Activated CD4-positive, alpha-beta T cell treated with anti-CD3 and anti-CD28 coated beads for 36 hours (primary cell): ENCODE data around the gene SECTM1. TPM values are rescaled to one million over a fixed set of nuclear protein-coding genes. Genes with fewer than 3 reads are reported as not detected.

Source experiments
- ATAC-seq: fragments of 200-7000 bp; cut with Tn5 transposase; one replicate; pipeline ENCODE4 v1.10.0; 2021; ENCODE audit warnings: mild to moderate bottlenecking, moderate library complexity
- CTCF ChIA-PET: fragments of 350-600 bp; sonication (Branson Sonifier 250); formaldehyde crosslinking; loops from one replicate; lab custom pipeline; 2021; ENCODE audit warnings: antibody characterized with exemption; lab: Charles Lee
- POLR2A ChIA-PET: fragments of 350-600 bp; sonication (Branson Sonifier 250); formaldehyde crosslinking; loops from one replicate; lab custom pipeline; 2021; ENCODE audit warnings: antibody characterized with exemption, inconsistent platforms; lab: Charles Lee
- DNase-seq: peaks from one replicate; pipeline ENCODE4 v3.0.0-alpha.2; 2020
- H3K27ac Mint-ChIP-seq: one replicate; pipeline ENCODE4 v1.8.0; 2021; ENCODE audit warnings: mixed read lengths
- H3K27me3 Mint-ChIP-seq: one replicate; pipeline ENCODE4 v1.8.0; 2021; ENCODE audit warnings: mixed read lengths
- H3K36me3 Mint-ChIP-seq: one replicate; pipeline ENCODE4 v1.8.0; 2021; ENCODE audit warnings: low read depth, mixed read lengths
- H3K4me1 Mint-ChIP-seq: one replicate; pipeline ENCODE4 v1.8.0; 2021; ENCODE audit warnings: mixed read lengths
- H3K4me3 Mint-ChIP-seq: one replicate; pipeline ENCODE4 v1.8.0; 2021; ENCODE audit warnings: mild to moderate bottlenecking, moderate library complexity, mixed read lengths
- H3K9me3 Mint-ChIP-seq: one replicate; pipeline ENCODE4 v1.8.0; 2021; ENCODE audit warnings: low read depth, mixed read lengths
- intact Hi-C, 2 experiments: fragments of 100-400 bp; cut with DNase I in 1 of 2; cut with micrococcal nuclease in 1 of 2; formaldehyde crosslinking; loops; one replicate each; pipeline versions ENCODE4 v1.14.2 to v1.15.1; 2022 to 2024; cut with DNase I, micrococcal nuclease
- total RNA-seq, 2 experiments: library from RNA; stranded (reverse); gene quantifications; one replicate each; pipeline ENCODE4 v1.2.3, GENCODE V29; 2021

The SECTM1 gene
- total RNA-seq, 2 experiments from 2014 or later: 9.0 to 10.9 TPM

GRCh38 chr17:82323514-82324234 is 9.9 kb downstream of the SECTM1 start:
- CTCF ChIA-PET: no interaction called here
- peak overlapping the region; percentile 77 for H3K27ac Mint-ChIP-seq

GRCh38 chr17:82322526-82323453 is 10.8 kb downstream of the SECTM1 start:
- no peak for ATAC-seq
- peaks cover 33% of the 10 kb centered on the region for H3K36me3 Mint-ChIP-seq
- ChIA-PET CTCF (interaction anchor here (0.7 to 1.9 kb wide), 5 partner anchors 10 to 81 kb away, joined by 3 to 11 read pairs (median 3); partner anchors contain the start of gene SECTM1), POLR2A (interaction anchor here (0.7 to 3.2 kb wide), 5 partner anchors 8 to 51 kb away, joined by 3 to 62 read pairs (median 3); no protein-coding TSS in a partner anchor)
- intact Hi-C loops: loop anchor here in 1 of 2 experiments (10.0 kb wide), 1 partner anchor 288 kb away; the partner anchor contains the start of genes DCXR and RAC3
- DNase-seq: peak; percentile 9
- peaks cover 25% of the 10 kb centered on the region for H3K4me1 Mint-ChIP-seq
- no peaks in the 10 kb centered on the region for H3K27me3 Mint-ChIP-seq
- H3K9me3 Mint-ChIP-seq: no peaks in the 10 kb centered on the region
- no peak overlapping the region for H3K4me3 Mint-ChIP-seq
- peak overlapping the region; percentile 37 for H3K27ac Mint-ChIP-seq

More at GRCh38 chr17:82323514-82324234, 9.9 kb downstream of the SECTM1 start:
- intact Hi-C loops: loop anchor here in 1 of 2 experiments (10.0 kb wide), 1 partner anchor 289 kb away; the partner anchor contains the start of genes DCXR and RAC3
- ATAC-seq (no peak), DNase-seq (peak; percentile 30)
- peaks cover 33% of the 10 kb centered on the region for H3K36me3 Mint-ChIP-seq
- no peak overlapping the region for H3K4me3 Mint-ChIP-seq
- H3K27me3 Mint-ChIP-seq: no peaks in the 10 kb centered on the region
- POLR2A ChIA-PET: interaction anchor here (1.1 kb wide), 1 partner anchor 52 kb away, joined by 3 read pairs; no protein-coding TSS in a partner anchor
- H3K4me1 Mint-ChIP-seq: peaks cover 25% of the 10 kb centered on the region
- no peaks in the 10 kb centered on the region for H3K9me3 Mint-ChIP-seq

- Mint-ChIP-seq H3K27ac (no peak overlapping the region), H3K4me3 (no peak overlapping the region), H3K36me3 (peaks cover 33% of the 10 kb centered on the region), H3K9me3 (no peaks in the 10 kb centered on the region), H3K27me3 (no peaks in the 10 kb centered on the region), H3K4me1 (peaks cover 25% of the 10 kb centered on the region)
- peak; percentile 9 for ATAC-seq
- intact Hi-C loops: loop anchor here (1.0 to 10.0 kb wide), 9 partner anchors 16 to 287 kb away; partner anchors contain the start of genes CSNK1D (in 1 of the 2), DCXR (in 1 of the 2) and RAC3 (in 1 of the 2)
- CTCF ChIA-PET: interaction anchor here (0.7 to 1.9 kb wide), 7 partner anchors 11 to 80 kb away, joined by 3 to 11 read pairs (median 3); partner anchors contain the start of gene SECTM1
- peak; percentile 62 for DNase-seq
- POLR2A ChIA-PET: interaction anchor here (0.7 to 3.2 kb wide), 5 partner anchors 9 to 24 kb away, joined by 3 to 62 read pairs (median 6); partner anchors contain the start of gene SECTM1
Observed at GRCh38 chr17:82321947-82322466, 11.6 kb downstream of the SECTM1 start.

GRCh38 chr17:82320956-82321927 is 12.3 kb downstream of the SECTM1 start:
- intact Hi-C loops: loop anchor here (1.0 to 10.0 kb wide), 9 partner anchors 15 to 286 kb away; partner anchors contain the start of genes CSNK1D (in 1 of the 2), DCXR (in 1 of the 2) and RAC3 (in 1 of the 2)
- ChIA-PET POLR2A (interaction anchor here (0.8 to 3.2 kb wide), 7 partner anchors 9 to 223 kb away, joined by 3 to 62 read pairs (median 6); partner anchors contain the start of gene SECTM1), CTCF (interaction anchor here (0.6 to 2.0 kb wide), 19 partner anchors 8 to 1956 kb away, joined by 3 to 23 read pairs (median 4); partner anchors contain the start of gene SECTM1)
- Mint-ChIP-seq H3K36me3 (peaks cover 40% of the 10 kb centered on the region), H3K4me1 (peaks cover 25% of the 10 kb centered on the region), H3K27me3 (no peaks in the 10 kb centered on the region), H3K4me3 (no peak overlapping the region), H3K27ac (no peak overlapping the region), H3K9me3 (no peaks in the 10 kb centered on the region)
- DNase-seq (peak; percentile 91), ATAC-seq (peak; percentile 24)

- CTCF ChIA-PET: interaction anchor here (0.6 to 2.0 kb wide), 16 partner anchors 7 to 1955 kb away, joined by 3 to 23 read pairs (median 4); partner anchors contain the start of gene SECTM1
- no peak for ATAC-seq
- H3K9me3 Mint-ChIP-seq: no peaks in the 10 kb centered on the region
- H3K27ac Mint-ChIP-seq: no peak overlapping the region
- no peaks in the 10 kb centered on the region for H3K27me3 Mint-ChIP-seq
- H3K4me3 Mint-ChIP-seq: no peak overlapping the region
- POLR2A ChIA-PET: interaction anchor here (0.8 to 3.2 kb wide), 9 partner anchors 8 to 285 kb away, joined by 3 to 62 read pairs (median 6); partner anchors contain the start of gene SECTM1
- peak; percentile 21 for DNase-seq
- H3K4me1 Mint-ChIP-seq: peaks cover 25% of the 10 kb centered on the region
- intact Hi-C loops: loop anchor here in 1 of 2 experiments (2.0 to 10.0 kb wide), 2 partner anchors 83 to 285 kb away; partner anchors contain the start of genes DCXR and RAC3
- H3K36me3 Mint-ChIP-seq: peaks cover 49% of the 10 kb centered on the region
Observed at GRCh38 chr17:82320140-82320840, 13.3 kb downstream of the SECTM1 start.

- ChIA-PET CTCF (interaction anchor here (2.0 kb wide), 1 partner anchor 18 kb away, joined by 23 read pairs; no protein-coding TSS in a partner anchor), POLR2A (interaction anchor here (0.6 to 3.2 kb wide), 4 partner anchors 14 to 284 kb away, joined by 4 to 29 read pairs (median 7); no protein-coding TSS in a partner anchor)
- H3K4me1 Mint-ChIP-seq: peaks cover 19% of the 10 kb centered on the region
- H3K36me3 Mint-ChIP-seq: peaks cover 48% of the 10 kb centered on the region
- ATAC-seq: no peak
- no peak overlapping the region for H3K4me3 Mint-ChIP-seq
- no peaks in the 10 kb centered on the region for H3K9me3 Mint-ChIP-seq
- intact Hi-C loops: loop anchor here in 1 of 2 experiments (2.0 to 10.0 kb wide), 2 partner anchors 83 to 285 kb away; partner anchors contain the start of genes DCXR and RAC3
- peak; percentile 32 for DNase-seq
- H3K27me3 Mint-ChIP-seq: no peaks in the 10 kb centered on the region
- H3K27ac Mint-ChIP-seq: no peak overlapping the region
Observed at GRCh38 chr17:82319619-82320062, 13.9 kb downstream of the SECTM1 start.

- Mint-ChIP-seq H3K4me3 (no peak overlapping the region), H3K9me3 (no peaks in the 10 kb centered on the region), H3K27me3 (no peaks in the 10 kb centered on the region), H3K36me3 (peaks cover 49% of the 10 kb centered on the region), H3K4me1 (peaks cover 17% of the 10 kb centered on the region), H3K27ac (no peak overlapping the region)
- no peak for ATAC-seq
- ChIA-PET CTCF (no interaction called here), POLR2A (interaction anchor here (0.6 to 3.2 kb wide), 4 partner anchors 13 to 284 kb away, joined by 4 to 29 read pairs (median 7); no protein-coding TSS in a partner anchor)
- intact Hi-C loops: no loop called here
- DNase-seq: peak; percentile 23
Observed at GRCh38 chr17:82318772-82319606, 14.6 kb downstream of the SECTM1 start.

GRCh38 chr17:82318169-82318498 is 15.4 kb downstream of the SECTM1 start:
- DNase-seq (peak; percentile 36), ATAC-seq (no peak)
- H3K27ac Mint-ChIP-seq: no peak overlapping the region
- H3K36me3 Mint-ChIP-seq: peaks cover 51% of the 10 kb centered on the region
- peaks cover 13% of the 10 kb centered on the region for H3K4me1 Mint-ChIP-seq
- intact Hi-C loops: no loop called here
- ChIA-PET POLR2A (interaction anchor here (1.4 to 2.7 kb wide), 4 partner anchors 9 to 26 kb away, joined by 5 to 94 read pairs (median 14); no protein-coding TSS in a partner anchor), CTCF (interaction anchor here (1.0 to 2.1 kb wide), 5 partner anchors 12 to 21 kb away, joined by 3 to 7 read pairs (median 6); no protein-coding TSS in a partner anchor)
- no peaks in the 10 kb centered on the region for H3K9me3 Mint-ChIP-seq
- H3K4me3 Mint-ChIP-seq: no peak overlapping the region
- H3K27me3 Mint-ChIP-seq: no peaks in the 10 kb centered on the region
